Right lobe of liver (tissue), 4 donors: ENCODE measurements around the gene REN.

Experiments used
- CTCF ChIP-seq, 4 donors: fragments of 200-600 bp in 3 of 4; fragments of 450-650 bp in 1 of 4; IDR thresholded peaks; one replicate each; pipeline versions ENCODE4 v1.5.1 to v1.8.0; 2016 to 2022; ENCODE audit warnings: antibody characterized with exemption in 4 of 4, mild to moderate bottlenecking in 2 of 4
- POLR2A ChIP-seq: fragments of 450-650 bp; IDR thresholded peaks from one replicate; pipeline ENCODE4 v1.6.1; 2017; ENCODE audit warnings: antibody characterized with exemption, mild to moderate bottlenecking
- donor health status: DM: no; HTN: no; CAD: no.
- donor health status: DM: no; HTN: no; CAD: no.
- donor health status: DM: no; HTN: yes; CAD: no.

GRCh38 chr1:204134103-204134502 lies 32.0 kb downstream of the REN start:
- TF ChIP-seq CTCF (IDR thresholded peaks at IDR 0.05), result no peak
- TF ChIP-seq POLR2A, result no peak
